HepG2 (cell line): ENCODE results near the gene ZFP3. TPM values are rescaled to one million over a fixed set of nuclear protein-coding genes. Genes with fewer than 3 reads are reported as not detected.

Source experiments
- ADNP ChIP-seq: sonication (generic); formaldehyde crosslinking; IDR thresholded peaks from 2 replicates; pipeline ENCODE4 v1.4.0; 2020; ENCODE audit warnings: missing genetic modification reagents
- ATRX ChIP-seq: sonication (generic); formaldehyde crosslinking; IDR thresholded peaks from 2 replicates; pipeline ENCODE4 v1.4.0; 2020; ENCODE audit warnings: missing genetic modification reagents, borderline replicate concordance
- BATF2 ChIP-seq: sonication (generic); formaldehyde crosslinking; IDR thresholded peaks from 2 replicates; pipeline ENCODE4 v1.8.0; 2022; ENCODE audit warnings: mild to moderate bottlenecking, missing genetic modification reagents, moderate library complexity
- CAMTA2 ChIP-seq: sonication (generic); formaldehyde crosslinking; IDR thresholded peaks from 2 replicates; pipeline ENCODE4 v1.4.0; 2020; ENCODE audit warnings: mild to moderate bottlenecking, missing genetic modification reagents, borderline replicate concordance
- CBX5 ChIP-seq: sonication (generic); formaldehyde crosslinking; IDR thresholded peaks from 2 replicates; pipeline ENCODE4 v1.4.0; 2020; ENCODE audit warnings: missing genetic modification reagents, borderline replicate concordance
- FOXK2 ChIP-seq: fragments of 450-650 bp; IDR thresholded peaks from 2 replicates; pipeline ENCODE4 v1.6.1; 2016
- FOXM1 ChIP-seq: sonication (generic); formaldehyde crosslinking; IDR thresholded peaks from 2 replicates; pipeline ENCODE4 v1.5.0; 2020; ENCODE audit warnings: missing genetic modification reagents
- GMEB1 ChIP-seq: sonication (generic); formaldehyde crosslinking; IDR thresholded peaks from 2 replicates; pipeline ENCODE4 v1.5.1; 2020; ENCODE audit warnings: missing genetic modification reagents, mild to moderate bottlenecking, borderline replicate concordance
- KAT8 ChIP-seq: IDR thresholded peaks from 2 replicates; pipeline ENCODE4 v1.6.1; 2016; ENCODE audit warnings: missing genetic modification reagents, missing compliant biosample characterization
- KDM4B ChIP-seq: sonication (generic); formaldehyde crosslinking; IDR thresholded peaks from 2 replicates; pipeline ENCODE4 v1.4.0; 2020; ENCODE audit warnings: missing genetic modification reagents
- MAFF ChIP-seq: IDR thresholded peaks from 2 replicates; pipeline ENCODE4 v1.6.1; 2011; ENCODE audit warnings: low read depth, low read length, improper control_type of control experiment
- MTA1 ChIP-seq: sonication (generic); formaldehyde crosslinking; IDR thresholded peaks from 2 replicates; pipeline ENCODE4 v1.4.0; 2020; ENCODE audit warnings: missing genetic modification reagents, mild to moderate bottlenecking, borderline replicate concordance
- MTERF4 ChIP-seq: sonication (generic); formaldehyde crosslinking; IDR thresholded peaks from 2 replicates; pipeline ENCODE4 v1.8.0; 2023; ENCODE audit warnings: mild to moderate bottlenecking, missing genetic modification reagents
- NBN ChIP-seq: fragments of 450-650 bp; conservative IDR thresholded peaks from 2 replicates; pipeline ENCODE4 v1.6.1; 2017
- NFYB ChIP-seq: sonication (generic); formaldehyde crosslinking; IDR thresholded peaks from 2 replicates; pipeline ENCODE4 v1.4.0; 2020; ENCODE audit warnings: missing genetic modification reagents
- NONO ChIP-seq, 2 experiments: fragments of 450-650 bp in 1 of 2; sonication (generic) in 1 of 2; formaldehyde crosslinking in 1 of 2; IDR thresholded peaks in 1 of 2; conservative IDR thresholded peaks in 1 of 2; 2 replicates each; pipeline versions ENCODE4 v1.6.1 to v1.8.0; 2017 to 2022; ENCODE audit warnings: mild to moderate bottlenecking in 1 of 2, missing genetic modification reagents in 1 of 2, moderate library complexity in 1 of 2
- SP4 ChIP-seq: sonication (generic); formaldehyde crosslinking; IDR thresholded peaks from 2 replicates; pipeline ENCODE4 v1.8.1; 2023; ENCODE audit warnings: mild to moderate bottlenecking, missing genetic modification reagents
- ZIK1 ChIP-seq: sonication (generic); formaldehyde crosslinking; IDR thresholded peaks from 2 replicates; pipeline ENCODE4 v1.5.0; 2020; ENCODE audit warnings: mild to moderate bottlenecking, low read depth, missing genetic modification reagents, borderline replicate concordance
- ZNF256 ChIP-seq: sonication (generic); formaldehyde crosslinking; conservative IDR thresholded peaks from 2 replicates; pipeline ENCODE4 v1.4.0; 2020; ENCODE audit warnings: missing genetic modification reagents
- ZNF292 ChIP-seq: sonication (generic); formaldehyde crosslinking; IDR thresholded peaks from 2 replicates; pipeline ENCODE4 v1.8.1; 2022; ENCODE audit warnings: mild to moderate bottlenecking, low read depth, missing genetic modification reagents, borderline replicate concordance
- ZNF614 ChIP-seq: IDR thresholded peaks from 2 replicates; pipeline ENCODE4 v1.6.1; 2018; ENCODE audit warnings: missing biosample characterization, missing genetic modification reagents, inconsistent platforms, borderline replicate concordance
- ZNF737 ChIP-seq: sonication (generic); formaldehyde crosslinking; IDR thresholded peaks from 2 replicates; pipeline ENCODE4 v1.5.0; 2020; ENCODE audit warnings: missing genetic modification reagents, mild to moderate bottlenecking, borderline replicate concordance
- ZNF776 ChIP-seq: sonication (generic); formaldehyde crosslinking; IDR thresholded peaks from 2 replicates; pipeline ENCODE4 v1.4.0; 2020; ENCODE audit warnings: mild to moderate bottlenecking, missing genetic modification reagents
- ZNF784 ChIP-seq: sonication (generic); formaldehyde crosslinking; IDR thresholded peaks from 2 replicates; pipeline ENCODE4 v1.5.1; 2020; ENCODE audit warnings: missing genetic modification reagents, mild to moderate bottlenecking, borderline replicate concordance
- ZSCAN25 ChIP-seq: sonication (generic); formaldehyde crosslinking; IDR thresholded peaks from 2 replicates; pipeline ENCODE4 v1.8.0; 2022; ENCODE audit warnings: mild to moderate bottlenecking, missing genetic modification reagents
- ZSCAN30 ChIP-seq: sonication (generic); formaldehyde crosslinking; IDR thresholded peaks from 2 replicates; pipeline ENCODE4 v1.5.0; 2020; ENCODE audit warnings: mild to moderate bottlenecking, missing genetic modification reagents
- ZSCAN9 ChIP-seq: IDR thresholded peaks from 2 replicates; pipeline ENCODE4 v1.6.1; 2016; ENCODE audit warnings: borderline replicate concordance
- polyA plus RNA-seq, 8 experiments: library from polyadenylated mRNA; depleted of rRNA in 3 of 8; stranded (reverse) in 7 of 8; unstranded in 1 of 8; fragments of >200 nt; fragmentation: Illumina TruSeq in 4 of 8; extraction: Trizol in 4 of 8; gene quantifications; 2 replicates each; pipeline versions ENCODE4 v1.2.1 to v1.2.3, GENCODE V29; 2011 to 2016; ENCODE audit warnings: low read depth in 4 of 8, missing spikeins in 1 of 8, mixed read lengths in 1 of 8; ENCODE audit not compliant: insufficient read depth in 1 of 8
- total RNA-seq, 5 experiments: library from RNA; depleted of rRNA; stranded (reverse); fragments of >200 nt; fragmentation: Illumina TruSeq; extraction: Trizol; gene quantifications; 2 replicates each; pipeline ENCODE4 v1.2.3, GENCODE V29; 2016; ENCODE audit warnings: low read depth in 1 of 5

Gene ZFP3
- total and polyA plus RNA-seq, 2 of the 13 experiments (the other 11 are each of a cell fraction or from before 2014, with no cell fraction given): not detected

- TF ChIP-seq BATF2 (CRISPR knock-in tag) (no peak), ZNF614 (CRISPR knock-in tag) (no peak), KDM4B (CRISPR knock-in tag) (no peak; the same call in 1 of the 2 replicates), MAFF (no peak), NBN (no peak), ADNP (CRISPR knock-in tag) (no peak), NFYB (CRISPR knock-in tag) (peak; percentile 74), NONO (IDR thresholded peaks at IDR 0.05) (no peak), NONO (CRISPR knock-in tag; conservative IDR thresholded peaks at IDR 0.05) (peak; percentile 86), FOXK2 (no peak), CAMTA2 (CRISPR knock-in tag) (no peak), ZNF776 (CRISPR knock-in tag) (peak; percentile 76; the same call in 1 of the 2 replicates), ZSCAN30 (CRISPR knock-in tag) (no peak), ZNF292 (CRISPR knock-in tag) (peak; percentile 78), KAT8 (CRISPR knock-in tag) (peak; percentile 93), GMEB1 (CRISPR knock-in tag) (peak; percentile 93), ZNF737 (no peak), ZIK1 (CRISPR knock-in tag) (peak; percentile 61; the same call in 1 of the 2 replicates), ZSCAN9 (CRISPR knock-in tag) (peak; percentile 81), MTERF4 (no peak), SP4 (CRISPR knock-in tag) (0 out of 2 replicates have a peak, but pooled peaks have one; percentile 14), ZNF256 (CRISPR knock-in tag) (no peak; the same call in 1 of the 2 replicates), ATRX (CRISPR knock-in tag) (no peak), ZSCAN25 (peak; percentile 63), ZNF784 (CRISPR knock-in tag) (no peak; the same call in 1 of the 2 replicates), FOXM1 (0 out of 2 replicates have a peak, but pooled peaks have one; percentile 60), MTA1 (CRISPR knock-in tag) (peak; percentile 48; the same call in 1 of the 2 replicates), CBX5 (CRISPR knock-in tag) (peak; percentile 31; the same call in 1 of the 2 replicates)
Measured at GRCh38 chr17:5111402-5112204, 33.3 kb downstream of the ZFP3 start, which contains the start of gene ZNF232 (continued).
